Uterus (tissue), 4 donors: ENCODE data around the gene C18orf63. TPM values are rescaled to one million over a fixed set of nuclear protein-coding genes. Genes with fewer than 3 reads are reported as not detected.

Experiments
- DNase-seq, 2 donors: peaks; one replicate each; pipeline ENCODE4 v3.0.0-alpha.2; 2019 to 2020
- H3K27ac ChIP-seq, 2 donors: fragments of 200-600 bp; sonication (generic); 1 replicate in 1 of 2; 2 replicates in 1 of 2; pipeline ENCODE4 v1.5.1; 2016 to 2018
- H3K27me3 ChIP-seq, 2 donors: fragments of 200-600 bp; sonication (generic); one replicate each; pipeline ENCODE4 v1.5.1; 2018 to 2019; ENCODE audit warnings: control low read depth in 1 of 2
- H3K36me3 ChIP-seq, 2 donors: fragments of 200-600 bp; sonication (generic); one replicate each; pipeline ENCODE4 v1.5.1; 2019; ENCODE audit warnings: control low read depth in 1 of 2
- H3K4me1 ChIP-seq, 2 donors: fragments of 200-600 bp; sonication (generic); one replicate each; pipeline ENCODE4 v1.5.1; 2018 to 2019; ENCODE audit warnings: control low read depth in 1 of 2
- H3K4me3 ChIP-seq, 2 donors: fragments of 200-600 bp; sonication (generic); 1 replicate in 1 of 2; 2 replicates in 1 of 2; pipeline ENCODE4 v1.5.1; 2018 to 2019; ENCODE audit warnings: mild to moderate bottlenecking in 1 of 2
- H3K9me3 ChIP-seq, 2 donors: fragments of 200-600 bp; sonication (generic); one replicate each; pipeline ENCODE4 v1.5.1; 2019; ENCODE audit warnings: control low read depth in 1 of 2
- POLR2A ChIP-seq, 2 donors: fragments of 450-650 bp; IDR thresholded peaks; one replicate each; pipeline ENCODE4 v1.6.1; 2016; ENCODE audit warnings: antibody characterized with exemption in 2 of 2, mild to moderate bottlenecking in 1 of 2, moderate library complexity in 1 of 2
- intact Hi-C: fragments of 100-400 bp; cut with DNase I; formaldehyde crosslinking; loops from one replicate; pipeline ENCODE4 v1.15.1; 2023; ENCODE audit warnings: low total_unique reads
- total RNA-seq, 4 donors: library from RNA; depleted of rRNA in 3 of 4; stranded (reverse); fragments of >200 nt in 3 of 4; gene quantifications; one replicate each; pipeline versions ENCODE4 v1.1.0 to v1.2.4, GENCODE V29; 2014 to 2023
- TF ChIP-seq, protein P1 (sequence below), 4 experiments: fragments of 200-600 bp in 2 of 4; fragments of 450-650 bp in 2 of 4; sonication (generic) in 2 of 4; IDR thresholded peaks; one replicate each; pipeline ENCODE4 v1.5.1; 2016 to 2019; ENCODE audit warnings: antibody characterized with exemption in 4 of 4, mild to moderate bottlenecking in 2 of 4, moderate library complexity in 1 of 4
- donor health status: DM: yes; HTN: yes; CAD: no.

Gene C18orf63
- total RNA-seq, 4 donors from 2014 or later, result not detected

- no peak for DNase-seq
These were observed 12.6 kb downstream of the C18orf63 start for GRCh38 chr18:74328206-74328605.

DNA sequence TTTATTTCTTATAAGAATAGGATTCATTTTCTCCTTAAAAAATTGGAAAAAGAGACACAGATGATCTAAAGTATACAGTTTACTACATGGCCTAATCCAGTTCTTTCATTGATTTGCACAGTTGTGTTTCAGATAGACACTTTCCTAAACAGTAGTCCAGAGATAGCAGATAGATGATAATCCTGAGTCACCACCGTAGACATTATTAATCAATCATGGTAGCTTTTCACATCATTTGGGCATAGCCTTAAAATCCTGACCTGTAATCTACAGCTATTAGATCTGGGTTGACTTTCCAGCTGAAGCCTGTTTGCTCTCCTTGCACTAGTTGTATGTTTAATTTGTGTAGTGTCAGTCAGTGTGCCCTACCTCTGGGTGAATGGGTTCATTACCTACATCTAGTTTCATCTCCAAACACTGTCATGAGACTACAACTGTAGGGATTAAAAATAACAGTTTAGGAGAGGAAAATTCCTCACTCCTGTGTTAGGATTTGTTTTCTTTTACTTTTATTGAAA lies 14.1 kb downstream of the C18orf63 start:
- Histone ChIP-seq H3K27me3 (no peaks in the 10 kb centered on the region), H3K9me3 (no peaks in the 10 kb centered on the region), H3K4me1 (no peaks in the 10 kb centered on the region), H3K4me3 (no peak overlapping the region), H3K36me3 (no peaks in the 10 kb centered on the region), H3K27ac (no peak overlapping the region)
- intact Hi-C loops, result no loop called here
- no peak for TF ChIP-seq POLR2A (IDR thresholded peaks at IDR 0.05)
- TF ChIP-seq, protein P1, sequence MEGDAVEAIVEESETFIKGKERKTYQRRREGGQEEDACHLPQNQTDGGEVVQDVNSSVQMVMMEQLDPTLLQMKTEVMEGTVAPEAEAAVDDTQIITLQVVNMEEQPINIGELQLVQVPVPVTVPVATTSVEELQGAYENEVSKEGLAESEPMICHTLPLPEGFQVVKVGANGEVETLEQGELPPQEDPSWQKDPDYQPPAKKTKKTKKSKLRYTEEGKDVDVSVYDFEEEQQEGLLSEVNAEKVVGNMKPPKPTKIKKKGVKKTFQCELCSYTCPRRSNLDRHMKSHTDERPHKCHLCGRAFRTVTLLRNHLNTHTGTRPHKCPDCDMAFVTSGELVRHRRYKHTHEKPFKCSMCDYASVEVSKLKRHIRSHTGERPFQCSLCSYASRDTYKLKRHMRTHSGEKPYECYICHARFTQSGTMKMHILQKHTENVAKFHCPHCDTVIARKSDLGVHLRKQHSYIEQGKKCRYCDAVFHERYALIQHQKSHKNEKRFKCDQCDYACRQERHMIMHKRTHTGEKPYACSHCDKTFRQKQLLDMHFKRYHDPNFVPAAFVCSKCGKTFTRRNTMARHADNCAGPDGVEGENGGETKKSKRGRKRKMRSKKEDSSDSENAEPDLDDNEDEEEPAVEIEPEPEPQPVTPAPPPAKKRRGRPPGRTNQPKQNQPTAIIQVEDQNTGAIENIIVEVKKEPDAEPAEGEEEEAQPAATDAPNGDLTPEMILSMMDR (IDR thresholded peaks at IDR 0.05), result no peak
- no peak for DNase-seq

More at GRCh38 chr18:74328206-74328605, 12.6 kb downstream of the C18orf63 start:
- Histone ChIP-seq H3K9me3 (no peaks in the 10 kb centered on the region), H3K4me3 (no peak overlapping the region), H3K4me1 (no peaks in the 10 kb centered on the region), H3K36me3 (no peaks in the 10 kb centered on the region), H3K27ac (no peak overlapping the region), H3K27me3 (no peaks in the 10 kb centered on the region)
- intact Hi-C loops, result no loop called here
- TF ChIP-seq POLR2A (IDR thresholded peaks at IDR 0.05), result no peak
- TF ChIP-seq, protein P1 (IDR thresholded peaks at IDR 0.05), result no peak

DNA sequence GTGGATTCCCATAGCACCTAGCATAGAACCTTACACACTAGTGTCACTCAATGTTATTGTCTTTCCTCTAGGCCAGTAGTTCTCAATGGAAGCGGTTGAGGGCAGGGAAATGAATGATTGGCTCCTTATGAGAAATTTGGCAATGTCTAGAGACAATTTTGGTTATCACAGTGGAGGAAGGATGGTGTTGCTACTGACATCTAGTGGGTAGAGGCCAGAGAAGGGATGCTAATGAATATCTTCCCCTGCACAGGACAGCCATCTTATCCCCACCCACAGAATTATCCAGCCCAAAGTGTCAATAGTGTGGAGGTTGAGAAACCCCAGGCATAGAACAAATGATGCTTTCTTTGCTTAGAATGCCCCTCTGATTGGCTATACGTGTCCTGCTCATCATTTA lies 15.8 kb downstream of the C18orf63 start:
- no peak for DNase-seq
- no peaks in the 10 kb centered on the region for H3K27me3 ChIP-seq
- no peaks in the 10 kb centered on the region for H3K36me3 ChIP-seq
- H3K4me3 ChIP-seq, result no peak overlapping the region
- no peaks in the 10 kb centered on the region for H3K9me3 ChIP-seq
- H3K27ac ChIP-seq, result no peak overlapping the region
- TF ChIP-seq POLR2A (IDR thresholded peaks at IDR 0.05), result no peak
- TF ChIP-seq, protein P1 (IDR thresholded peaks at IDR 0.05), result peak in 1 of 4 experiments; percentile 12
- H3K4me1 ChIP-seq, result no peaks in the 10 kb centered on the region
- intact Hi-C loops, result no loop called here

DNA sequence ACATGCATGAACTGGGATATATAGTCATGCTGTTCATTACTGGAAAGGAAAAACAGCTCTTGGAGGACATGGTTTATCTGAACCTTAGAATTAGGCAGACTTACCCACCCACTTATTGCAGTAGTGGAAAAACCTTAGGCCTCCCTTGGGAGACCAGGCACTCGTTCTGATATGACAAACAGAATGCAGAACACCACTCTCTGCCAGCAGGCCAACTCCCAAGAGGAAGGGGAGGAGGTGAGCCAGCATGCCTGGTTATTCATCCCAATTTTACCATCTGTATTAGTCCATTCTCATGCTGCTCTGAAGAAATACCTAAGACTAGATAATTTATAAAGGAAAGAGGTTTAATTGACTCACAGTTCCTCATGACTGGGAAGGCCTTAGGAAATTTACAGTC lies 17.5 kb downstream of the C18orf63 start:
- intact Hi-C loops, result no loop called here
- no peak for DNase-seq
- Histone ChIP-seq H3K27ac (no peak overlapping the region), H3K4me1 (no peaks in the 10 kb centered on the region), H3K36me3 (no peaks in the 10 kb centered on the region), H3K9me3 (no peaks in the 10 kb centered on the region), H3K4me3 (no peak overlapping the region), H3K27me3 (no peaks in the 10 kb centered on the region)
- TF ChIP-seq, protein P1 (IDR thresholded peaks at IDR 0.05), result no peak
- TF ChIP-seq POLR2A (IDR thresholded peaks at IDR 0.05), result no peak

DNA sequence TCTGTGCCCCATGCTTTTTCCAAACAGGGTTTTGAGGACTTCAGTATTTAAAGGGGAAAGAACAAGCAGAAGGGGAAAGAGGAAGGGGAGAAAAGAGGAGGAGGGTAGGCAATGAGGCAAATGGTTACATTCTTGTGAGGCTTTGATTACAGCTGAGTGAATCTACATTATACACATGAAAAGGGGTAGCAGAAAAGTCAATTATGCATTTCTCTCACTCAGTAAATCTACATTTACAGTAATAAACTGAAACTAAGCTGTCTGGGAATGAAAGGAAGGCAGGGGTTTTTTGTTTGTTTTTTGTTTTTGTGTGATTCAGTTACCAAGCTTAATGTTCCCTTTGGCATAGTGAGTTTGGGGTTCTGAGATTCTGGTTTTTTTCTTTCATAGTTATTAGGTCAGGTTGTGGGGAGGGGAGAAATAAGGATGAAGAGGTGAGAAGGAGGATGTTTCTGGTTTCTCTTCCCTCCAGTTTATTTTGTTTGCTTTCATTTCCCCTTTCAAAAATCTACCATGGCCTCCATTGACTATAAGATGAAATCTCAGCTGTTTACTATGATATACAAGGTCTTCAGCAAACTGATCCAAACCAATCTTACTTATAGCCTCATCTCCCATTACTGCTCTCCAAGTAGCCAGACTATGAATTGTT lies 18.7 kb downstream of the C18orf63 start:
- no peak overlapping the region for H3K27ac ChIP-seq
- no peaks in the 10 kb centered on the region for H3K27me3 ChIP-seq
- no peak for DNase-seq
- no peaks in the 10 kb centered on the region for H3K4me1 ChIP-seq
- no peaks in the 10 kb centered on the region for H3K36me3 ChIP-seq
- intact Hi-C loops, result no loop called here
- no peak overlapping the region for H3K4me3 ChIP-seq
- no peaks in the 10 kb centered on the region for H3K9me3 ChIP-seq
- TF ChIP-seq, protein P1 (IDR thresholded peaks at IDR 0.05), result no peak
- no peak for TF ChIP-seq POLR2A (IDR thresholded peaks at IDR 0.05)
